Hematopoietic multipotent progenitor cell treated with erythropoietin and hydrocortisone succinate and interleukin-3 and kit ligand, for 6 days (in vitro differentiated cells): Measurements from ENCODE around the gene GPR153.
"Not testable (repeated sequence)": the region's sequence is repeated elsewhere in the genome, so short reads cannot be mapped to it uniquely, and the experiment has no call there.

Source experiments
- DNase-seq: peaks from one replicate; pipeline ENCODE4 v3.0.0-alpha.2; 2015

GPR153 gene

GRCh38 chr1:6222636-6223035 lies 38.3 kb downstream of the GPR153 start:
- DNase-seq: no peak

- DNase-seq: no peak
These were observed 39.6 kb downstream of the GPR153 start for GRCh38 chr1:6221210-6221784.

- DNase-seq: no peak
These were observed 40.7 kb downstream of the GPR153 start for GRCh38 chr1:6220236-6220635.

DNA sequence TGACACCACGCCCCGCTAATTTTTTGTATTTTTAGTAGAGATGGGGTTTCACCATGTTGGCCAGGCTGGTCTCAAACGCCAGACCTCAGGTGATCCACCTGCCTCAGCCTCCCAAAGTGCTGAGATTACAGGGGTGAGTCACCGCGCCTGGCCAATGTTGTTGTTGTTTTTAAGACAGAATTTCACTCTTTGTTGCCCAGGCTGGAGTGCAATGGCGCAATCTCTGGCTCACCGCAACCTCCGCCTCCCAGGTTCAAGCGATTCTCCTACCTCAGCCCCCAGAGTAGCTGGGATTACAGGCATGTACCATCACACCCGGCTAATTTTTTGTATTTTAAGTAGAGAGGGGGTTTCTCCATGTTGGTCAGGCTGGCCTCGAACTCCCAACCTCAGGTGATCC lies 41.3 kb downstream of the GPR153 start:
- not testable (repeated sequence) for DNase-seq

DNA sequence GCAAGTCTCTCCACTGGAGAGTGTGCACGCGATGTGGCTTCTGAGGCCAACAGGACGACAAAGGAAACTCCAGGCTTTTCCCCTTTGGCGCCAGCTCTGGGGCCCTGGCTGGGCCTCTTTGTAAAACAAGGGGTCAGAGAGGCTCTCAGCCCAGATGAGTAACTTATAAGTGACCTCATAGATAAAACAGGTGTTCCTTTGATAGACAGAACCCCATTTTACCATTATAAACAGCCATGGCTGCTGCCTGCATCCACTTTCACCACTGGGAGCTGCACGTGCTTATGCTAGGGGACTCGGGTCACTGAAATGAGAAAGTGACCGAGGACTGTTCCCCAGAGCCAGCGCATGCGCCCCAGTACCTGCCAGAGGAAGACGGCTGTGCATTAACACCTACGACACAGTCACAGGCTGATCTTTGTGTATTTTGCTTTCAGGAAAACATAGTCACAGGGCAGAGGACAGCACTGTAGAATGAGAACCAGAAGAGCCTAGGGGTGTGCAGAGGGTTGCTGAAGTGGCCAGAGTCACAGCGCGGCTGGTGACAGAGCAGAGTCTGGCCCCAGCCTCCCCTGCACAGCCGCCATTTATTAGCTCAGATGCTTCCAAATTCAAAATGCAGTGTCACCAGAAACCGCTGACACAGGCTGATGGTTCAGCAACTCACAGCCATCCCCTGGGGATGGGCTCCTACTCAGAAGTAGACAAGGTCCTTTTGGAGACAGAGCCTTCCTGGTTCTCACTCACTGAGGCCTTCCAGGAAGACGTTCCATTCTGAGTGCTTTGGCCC lies 42.3 kb downstream of the GPR153 start:
- DNase-seq: no peak

DNA sequence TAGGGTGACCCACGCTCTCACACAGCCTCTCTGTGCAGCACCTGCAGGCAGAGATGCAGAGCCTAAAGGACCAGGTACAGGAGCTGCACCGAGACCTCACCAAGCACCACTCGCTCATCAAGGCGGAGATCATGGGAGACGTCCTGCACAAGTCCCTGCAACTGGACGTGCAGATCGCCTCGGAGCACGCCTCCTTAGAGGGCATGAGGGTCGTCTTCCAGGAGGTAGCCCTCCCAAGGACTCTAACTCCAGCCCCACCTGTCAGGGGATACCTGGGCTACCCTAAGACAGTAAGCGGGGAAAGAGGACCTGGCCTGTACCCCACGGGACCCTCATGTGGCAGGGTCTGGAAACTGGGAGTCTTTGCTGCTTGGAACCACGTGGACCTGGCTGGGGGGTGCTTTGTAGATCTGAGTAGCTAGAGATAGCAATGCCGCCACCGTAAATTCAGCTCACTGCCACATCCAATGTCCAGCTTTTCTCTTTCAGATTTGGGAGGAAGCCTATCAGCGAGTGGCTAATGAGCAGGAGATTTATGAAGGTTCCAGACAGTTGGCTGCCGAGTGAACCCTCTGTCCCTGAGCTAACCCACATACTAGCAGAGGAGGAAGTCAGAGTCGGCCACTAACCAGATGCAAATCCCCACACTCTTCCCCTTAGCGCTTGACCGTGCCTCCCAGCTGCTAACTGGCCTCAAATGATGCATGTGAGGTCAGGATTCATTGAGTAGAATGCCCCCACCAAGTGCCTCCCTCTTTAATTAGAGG lies 48.5 kb downstream of the GPR153 start:
- DNase-seq: peak; percentile 31

DNA sequence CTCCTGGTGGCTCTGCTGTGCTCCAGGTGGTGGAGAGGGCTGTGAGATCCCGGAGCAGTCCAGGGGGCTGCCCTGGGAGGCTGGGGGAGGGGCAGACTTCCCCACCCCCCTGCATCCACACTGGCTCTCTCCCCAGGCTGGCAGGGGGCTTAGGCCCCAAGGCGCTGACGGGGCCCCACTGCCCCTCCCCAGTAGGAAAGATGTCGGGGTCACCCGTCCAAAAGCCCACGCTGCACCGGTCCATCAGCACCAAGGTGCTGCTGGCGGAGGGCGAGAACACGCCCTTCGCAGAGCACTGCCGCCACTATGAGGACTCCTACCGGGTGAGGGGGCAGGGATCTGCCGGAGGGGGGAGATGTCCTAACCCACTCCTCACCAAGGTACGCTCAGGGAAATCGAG lies 49.2 kb downstream of the GPR153 start:
- no peak for DNase-seq

GRCh38 chr1:6210591-6211355 lies 50.1 kb downstream of the GPR153 start:
- no peak for DNase-seq

- DNase-seq: peak; percentile 55
These were observed 51.0 kb downstream of the GPR153 start for GRCh38 chr1:6209661-6210580.

DNA sequence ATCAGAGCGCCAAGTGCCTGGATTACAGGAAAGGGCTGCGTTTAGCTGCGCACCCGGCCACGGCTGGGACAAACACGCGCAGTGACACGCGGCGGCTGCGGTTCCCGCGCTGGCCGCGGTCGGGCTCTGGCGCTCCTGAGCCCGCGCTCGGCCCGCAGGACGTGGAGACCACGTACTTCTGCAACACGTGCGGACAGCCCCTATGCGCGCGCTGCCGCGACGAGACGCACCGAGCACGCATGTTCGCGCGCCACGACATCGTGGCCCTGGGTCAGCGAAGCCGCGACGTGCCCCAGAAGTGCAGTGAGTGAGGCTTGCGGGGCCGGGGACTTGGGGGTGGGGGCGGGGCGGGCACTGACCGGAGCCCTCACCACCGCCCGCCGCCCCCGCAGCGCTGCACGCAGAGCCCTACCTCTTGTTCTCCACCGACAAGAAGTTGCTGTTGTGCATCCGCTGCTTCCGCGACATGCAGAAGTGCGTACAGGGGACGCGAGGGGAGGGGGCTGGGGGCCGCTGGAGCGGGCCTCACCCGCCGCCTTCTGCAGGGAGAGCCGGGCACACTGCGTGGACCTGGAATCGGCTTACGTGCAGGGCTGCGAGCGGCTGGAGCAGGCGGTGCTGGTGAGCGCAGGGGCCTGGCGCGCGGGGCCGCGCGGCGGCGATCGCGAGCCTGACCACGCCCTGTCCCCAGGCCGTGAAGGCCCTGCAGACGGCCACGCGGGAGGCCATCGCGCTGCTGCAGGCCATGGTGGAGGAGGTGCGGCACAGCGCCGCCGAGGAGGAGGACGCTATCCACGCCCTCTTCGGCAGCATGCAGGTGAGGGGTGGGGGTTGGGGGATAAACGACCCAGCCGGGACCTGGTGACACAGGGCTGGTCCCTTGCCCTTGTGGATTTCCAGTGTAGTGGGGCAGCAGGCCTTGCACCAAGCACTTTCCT lies 51.9 kb downstream of the GPR153 start:
- peak; percentile 66 for DNase-seq

GRCh38 chr1:6207921-6208320 lies 53.0 kb downstream of the GPR153 start:
- DNase-seq: no peak

DNA sequence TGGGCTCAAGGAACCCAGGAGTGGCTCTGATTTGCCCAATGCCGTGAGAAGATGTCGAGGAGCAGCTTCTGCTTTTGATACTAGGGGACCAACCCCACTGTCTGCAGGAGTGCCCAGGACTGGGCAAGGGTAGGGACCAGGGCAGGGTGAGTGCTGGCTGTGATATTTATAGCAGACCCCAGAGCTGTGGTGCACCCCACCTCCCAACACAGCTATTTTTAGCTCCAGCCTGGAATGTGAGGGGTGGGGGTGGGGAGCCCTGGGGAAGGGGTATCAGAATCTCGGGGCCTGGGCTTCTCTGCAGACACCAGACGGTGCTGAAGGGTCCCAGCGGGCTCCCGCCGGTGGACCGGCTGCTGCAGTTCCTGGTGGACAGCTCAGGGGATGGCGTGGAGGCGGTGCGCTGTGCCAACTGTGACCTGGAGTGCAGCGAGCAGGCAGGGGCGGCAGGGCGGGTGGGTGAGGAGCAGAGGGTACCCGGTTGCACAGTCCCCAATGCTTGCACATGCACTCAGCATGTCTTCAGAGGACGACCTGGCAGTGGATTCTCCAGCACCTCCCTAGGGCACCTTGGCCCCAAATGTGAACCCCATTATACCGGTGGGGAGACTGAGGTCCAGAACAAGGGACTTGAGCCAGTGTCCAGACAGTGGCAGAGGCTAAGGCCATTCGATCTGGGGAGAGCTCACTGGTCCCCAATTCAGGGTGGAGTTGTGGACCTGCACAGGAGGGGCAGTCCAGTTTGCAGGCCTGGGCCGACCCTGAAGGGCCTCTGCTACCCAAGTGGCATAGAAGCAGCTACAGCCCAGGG lies 53.6 kb downstream of the GPR153 start:
- no peak for DNase-seq

- no peak for DNase-seq
These were observed 54.4 kb downstream of the GPR153 start for GRCh38 chr1:6206520-6206855.

DNA sequence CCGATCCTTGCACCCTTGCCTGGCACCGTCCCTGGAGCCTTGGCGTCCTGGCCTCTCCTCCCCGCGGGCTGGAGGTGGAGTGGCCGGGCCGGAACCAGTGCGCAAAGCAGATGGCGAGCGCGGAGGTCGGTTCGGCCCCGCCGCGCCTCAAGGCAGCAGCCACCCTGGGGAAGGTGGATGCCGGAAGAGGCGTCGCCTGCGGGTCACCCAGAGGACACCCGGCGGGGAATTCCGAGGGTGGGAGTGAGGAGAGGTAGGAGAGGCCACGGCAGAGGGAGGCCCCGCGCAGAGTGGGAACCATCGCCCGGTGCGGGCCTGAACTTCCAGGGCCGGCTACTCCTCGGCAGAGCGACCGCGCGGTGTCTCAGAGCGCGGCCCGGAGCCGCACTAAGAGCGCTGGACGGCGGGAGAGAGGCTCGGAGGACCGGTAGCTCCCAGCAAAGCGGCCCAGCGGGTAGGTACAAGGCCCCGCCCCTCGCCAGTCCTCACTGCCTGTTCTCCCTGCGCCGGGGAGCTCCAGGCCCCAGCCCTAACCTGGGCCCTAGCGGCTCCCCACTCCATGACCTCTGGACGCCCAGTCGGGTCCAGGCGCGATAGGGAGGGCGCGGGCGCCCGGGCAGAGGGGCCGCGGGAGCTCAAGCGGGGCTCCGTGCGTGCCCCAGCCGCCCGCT lies 54.9 kb downstream of the GPR153 start, which contains the start of gene RNF207:
Gene RNF207 (plus strand): TSS at position 271 of the 671 bp plus-strand sequence. CDS start 417 bp downstream, outside the sequence.
- peak; percentile 66 for DNase-seq

DNA sequence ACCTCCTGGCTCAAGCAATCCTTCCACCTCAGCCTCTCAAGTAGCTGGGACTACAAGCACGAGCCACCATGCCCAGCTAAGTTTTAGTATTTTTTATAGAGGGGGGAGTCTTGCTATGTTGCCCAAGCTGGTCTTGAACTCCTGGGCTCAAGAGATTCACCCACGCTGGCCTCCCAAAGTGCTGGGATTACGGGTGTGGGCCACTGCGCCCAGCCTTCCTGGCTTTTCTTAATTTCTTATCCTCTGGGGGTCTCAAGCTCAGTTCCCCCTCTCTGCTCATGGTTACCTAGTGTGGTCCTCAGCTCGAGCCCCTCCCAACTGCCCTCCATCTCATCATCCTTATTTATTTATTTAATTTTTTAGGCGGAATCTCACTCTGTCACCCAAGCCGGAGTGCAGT lies 58.6 kb downstream of the GPR153 start:
- no peak for DNase-seq

DNA sequence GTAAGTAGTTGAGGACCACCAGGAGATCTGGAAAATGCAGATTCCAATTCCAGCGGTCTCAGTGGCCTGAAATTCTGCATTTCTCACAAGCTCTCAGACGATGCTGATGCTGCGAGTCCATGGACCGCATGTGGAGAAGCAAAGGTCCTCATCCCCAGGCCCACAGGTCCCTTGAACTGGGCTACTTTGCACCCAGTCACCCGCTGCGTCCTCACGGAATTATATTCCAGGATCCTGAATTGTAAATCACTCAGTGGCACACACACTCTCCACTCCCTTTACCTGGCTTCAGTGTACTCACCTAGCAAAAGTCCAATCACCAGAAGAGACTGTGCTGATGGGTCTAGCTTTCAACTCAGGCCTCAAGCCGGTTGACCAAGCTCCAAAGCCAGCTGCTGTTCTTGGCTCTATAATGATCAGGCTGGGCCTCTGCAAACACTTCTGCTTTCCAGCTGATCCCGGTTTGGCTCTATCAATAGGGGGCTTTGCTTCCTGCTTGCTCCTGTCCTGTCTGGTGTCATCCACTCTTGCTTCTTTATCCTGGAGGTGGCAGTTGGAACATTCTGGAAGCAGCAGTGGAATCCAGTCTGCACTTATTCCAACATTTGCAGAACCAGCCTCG lies 60.6 kb downstream of the GPR153 start:
- DNase-seq: no peak

DNA sequence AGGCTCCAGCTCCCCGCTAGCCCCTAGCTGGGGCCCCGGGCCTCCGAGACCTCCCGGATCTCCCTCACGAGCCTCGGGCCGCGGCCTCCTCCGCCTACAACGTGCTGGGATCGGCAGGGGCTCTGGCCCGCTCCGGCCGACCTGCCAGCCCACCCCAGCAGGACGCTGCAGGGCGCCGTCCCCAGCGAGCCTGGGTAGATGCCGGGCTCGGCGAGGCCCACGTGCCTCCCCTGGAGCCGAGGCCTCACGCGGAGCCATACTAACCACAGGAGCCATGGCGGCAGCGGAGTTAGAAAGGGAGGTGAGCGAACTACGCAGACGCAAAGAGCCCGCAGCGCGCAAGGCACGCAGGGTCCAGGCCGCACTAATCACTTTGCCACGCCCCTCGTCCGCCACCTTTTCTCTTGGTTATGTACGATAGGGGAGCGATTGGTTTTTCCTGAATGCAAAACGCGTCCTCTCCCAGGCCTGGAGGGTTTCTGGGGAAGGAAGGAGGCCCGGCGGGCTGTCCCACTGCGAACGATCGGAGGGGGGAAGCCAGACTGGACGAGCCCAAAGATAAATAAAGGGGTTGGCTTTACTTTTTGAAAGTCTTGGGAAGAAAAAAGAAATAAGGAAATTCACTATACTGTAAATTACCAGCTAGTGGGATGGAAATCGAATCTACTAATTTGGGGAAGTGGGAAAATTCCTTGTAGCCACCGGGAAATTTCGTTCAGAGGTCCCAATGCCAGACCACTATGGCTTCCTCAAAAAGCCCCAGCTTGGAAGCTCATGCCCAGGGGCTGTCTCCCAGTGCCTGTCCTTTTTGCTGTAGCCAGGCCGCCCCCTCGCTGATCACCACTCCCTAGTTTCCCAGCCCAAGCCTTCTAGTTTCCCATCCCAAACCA lies 61.4 kb downstream of the GPR153 start, which contains the start of gene RPL22:
Gene RPL22 (minus strand): TSS at position 298 of the 890 bp plus-strand sequence. CDS start 22 bp downstream, at position 276.
- peak; percentile 100 for DNase-seq
